Loucy (cell line): Measurements from ENCODE around the gene GARIN6.

ENCODE experiments used
- EZH2phosphoT487 ChIP-seq: fragments of 200-600 bp; IDR thresholded peaks from 2 replicates; pipeline ENCODE4 v1.6.1; 2018; ENCODE audit warnings: antibody characterized with exemption, mild to moderate bottlenecking, moderate library complexity, borderline replicate concordance
- TF ChIP-seq, protein P1 (sequence below): fragments of 200-600 bp; sonication (generic); conservative IDR thresholded peaks from 2 replicates; pipeline ENCODE4 v1.5.1; 2014; ENCODE audit warnings: mild to moderate bottlenecking, antibody characterized with exemption, low read length

- TF ChIP-seq, protein P1, sequence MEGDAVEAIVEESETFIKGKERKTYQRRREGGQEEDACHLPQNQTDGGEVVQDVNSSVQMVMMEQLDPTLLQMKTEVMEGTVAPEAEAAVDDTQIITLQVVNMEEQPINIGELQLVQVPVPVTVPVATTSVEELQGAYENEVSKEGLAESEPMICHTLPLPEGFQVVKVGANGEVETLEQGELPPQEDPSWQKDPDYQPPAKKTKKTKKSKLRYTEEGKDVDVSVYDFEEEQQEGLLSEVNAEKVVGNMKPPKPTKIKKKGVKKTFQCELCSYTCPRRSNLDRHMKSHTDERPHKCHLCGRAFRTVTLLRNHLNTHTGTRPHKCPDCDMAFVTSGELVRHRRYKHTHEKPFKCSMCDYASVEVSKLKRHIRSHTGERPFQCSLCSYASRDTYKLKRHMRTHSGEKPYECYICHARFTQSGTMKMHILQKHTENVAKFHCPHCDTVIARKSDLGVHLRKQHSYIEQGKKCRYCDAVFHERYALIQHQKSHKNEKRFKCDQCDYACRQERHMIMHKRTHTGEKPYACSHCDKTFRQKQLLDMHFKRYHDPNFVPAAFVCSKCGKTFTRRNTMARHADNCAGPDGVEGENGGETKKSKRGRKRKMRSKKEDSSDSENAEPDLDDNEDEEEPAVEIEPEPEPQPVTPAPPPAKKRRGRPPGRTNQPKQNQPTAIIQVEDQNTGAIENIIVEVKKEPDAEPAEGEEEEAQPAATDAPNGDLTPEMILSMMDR = no peak
- no peak for TF ChIP-seq EZH2phosphoT487
Observed at GRCh38 chr12:99609455-99610181, 37.9 kb upstream of the GARIN6 start.
